Measurements from ENCODE around the gene PLAU.

Gene PLAU

DNA sequence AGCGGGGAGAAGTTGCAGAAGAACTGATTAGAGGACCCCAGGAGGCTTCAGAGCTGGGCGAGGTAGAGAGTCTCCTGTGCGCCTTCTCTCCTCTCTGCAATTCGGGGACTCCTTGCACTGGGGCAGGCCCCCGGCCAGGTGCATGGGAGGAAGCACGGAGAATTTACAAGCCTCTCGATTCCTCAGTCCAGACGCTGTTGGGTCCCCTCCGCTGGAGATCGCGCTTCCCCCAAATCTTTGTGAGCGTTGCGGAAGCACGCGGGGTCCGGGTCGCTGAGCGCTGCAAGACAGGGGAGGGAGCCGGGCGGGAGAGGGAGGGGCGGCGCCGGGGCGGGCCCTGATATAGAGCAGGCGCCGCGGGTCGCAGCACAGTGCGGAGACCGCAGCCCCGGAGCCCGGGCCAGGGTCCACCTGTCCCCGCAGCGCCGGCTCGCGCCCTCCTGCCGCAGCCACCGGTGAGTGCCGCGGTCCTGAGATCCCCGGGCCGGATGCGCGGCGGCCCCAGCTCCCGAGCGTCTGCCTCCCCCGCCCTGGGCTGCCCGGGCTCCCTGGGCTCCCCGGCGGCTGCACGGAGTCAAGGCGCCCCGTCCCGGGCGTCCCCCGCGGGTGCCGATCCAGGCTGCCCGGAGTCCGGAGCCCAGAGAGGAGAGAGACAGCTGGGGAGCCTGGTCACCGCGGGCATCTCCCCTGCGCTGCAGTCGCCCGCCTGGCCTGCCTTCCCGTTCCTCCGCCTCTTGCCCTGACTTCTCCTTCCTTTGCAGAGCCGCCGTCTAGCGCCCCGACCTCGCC lies at the start of gene PLAU:
Gene PLAU, plus strand, starts transcription at position 369 of the 789 bp plus-strand sequence. CDS start 424 bp downstream, outside the sequence.
- peaks cover 26% of the 10 kb centered on the region for H3K27me3 ChIP-seq (ENCODE audit: insufficient read depth, insufficient read length)
- H3K4me3 ChIP-seq (ENCODE audit: insufficient read length, low read depth): peak within 1 kb of the TSS; percentile 66
- no peaks in the 10 kb centered on the region for H3K9me3 ChIP-seq (ENCODE audit: insufficient read depth, low read length)
- TF ChIP-seq ZNF274 (IDR thresholded peaks at IDR 0.05; ENCODE audit: low read depth, low read length) (no peak), SUZ12 (IDR thresholded peaks at IDR 0.05; ENCODE audit: extremely low read depth, insufficient read depth, insufficient read length) (no peak), YY1 (IDR thresholded peaks at IDR 0.05; ENCODE audit: insufficient read depth, insufficient read length) (no peak)
- peak within 1 kb of the TSS; percentile 81 for H3K9ac ChIP-seq (ENCODE audit: insufficient read length, low read depth)
- H3K36me3 ChIP-seq (ENCODE audit: insufficient read depth, insufficient read length, low read length): peaks cover 32% of the 10 kb centered on the region
- DNase-seq (ENCODE audit: low read depth, low spot score): no peak
- H3K4me1 ChIP-seq (ENCODE audit: insufficient read depth, insufficient read length): peaks cover 17% of the 10 kb centered on the region

DNA sequence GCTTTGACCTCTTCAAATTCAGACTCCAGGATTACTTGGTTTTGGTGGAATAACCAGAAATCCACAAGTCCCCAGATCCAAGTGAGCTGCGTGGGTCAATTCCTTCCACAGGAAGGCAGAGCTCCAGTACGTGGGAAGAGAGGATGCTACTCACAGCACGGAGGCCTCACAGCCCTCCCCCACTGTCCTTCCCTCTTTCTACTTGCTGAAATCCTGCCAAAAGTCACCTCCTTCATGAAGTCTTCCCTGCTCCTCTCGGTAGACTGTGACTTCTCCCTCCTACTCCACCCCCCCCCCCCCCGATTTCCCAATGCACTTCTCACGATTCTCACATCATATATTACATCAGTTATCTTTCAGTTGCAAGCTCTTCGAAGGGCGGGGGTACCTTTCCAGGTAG lies 48.9 kb upstream of the PLAU start:
- Histone ChIP-seq H3K36me3 (ENCODE audit: insufficient read depth, insufficient read length, low read length) (peaks cover 63% of the 10 kb centered on the region), H3K4me3 (ENCODE audit: insufficient read length, low read depth) (no peak overlapping the region), H3K9me3 (ENCODE audit: insufficient read depth, low read length) (no peaks in the 10 kb centered on the region), H3K9ac (ENCODE audit: insufficient read length, low read depth) (no peak overlapping the region), H3K4me1 (ENCODE audit: insufficient read depth, insufficient read length) (peaks cover 2% of the 10 kb centered on the region), H3K27me3 (ENCODE audit: insufficient read depth, insufficient read length) (no peaks in the 10 kb centered on the region)
- DNase-seq (ENCODE audit: low read depth, low spot score): no peak
- TF ChIP-seq YY1 (IDR thresholded peaks at IDR 0.05; ENCODE audit: insufficient read depth, insufficient read length) (no peak), SUZ12 (IDR thresholded peaks at IDR 0.05; ENCODE audit: extremely low read depth, insufficient read depth, insufficient read length) (no peak)

DNA sequence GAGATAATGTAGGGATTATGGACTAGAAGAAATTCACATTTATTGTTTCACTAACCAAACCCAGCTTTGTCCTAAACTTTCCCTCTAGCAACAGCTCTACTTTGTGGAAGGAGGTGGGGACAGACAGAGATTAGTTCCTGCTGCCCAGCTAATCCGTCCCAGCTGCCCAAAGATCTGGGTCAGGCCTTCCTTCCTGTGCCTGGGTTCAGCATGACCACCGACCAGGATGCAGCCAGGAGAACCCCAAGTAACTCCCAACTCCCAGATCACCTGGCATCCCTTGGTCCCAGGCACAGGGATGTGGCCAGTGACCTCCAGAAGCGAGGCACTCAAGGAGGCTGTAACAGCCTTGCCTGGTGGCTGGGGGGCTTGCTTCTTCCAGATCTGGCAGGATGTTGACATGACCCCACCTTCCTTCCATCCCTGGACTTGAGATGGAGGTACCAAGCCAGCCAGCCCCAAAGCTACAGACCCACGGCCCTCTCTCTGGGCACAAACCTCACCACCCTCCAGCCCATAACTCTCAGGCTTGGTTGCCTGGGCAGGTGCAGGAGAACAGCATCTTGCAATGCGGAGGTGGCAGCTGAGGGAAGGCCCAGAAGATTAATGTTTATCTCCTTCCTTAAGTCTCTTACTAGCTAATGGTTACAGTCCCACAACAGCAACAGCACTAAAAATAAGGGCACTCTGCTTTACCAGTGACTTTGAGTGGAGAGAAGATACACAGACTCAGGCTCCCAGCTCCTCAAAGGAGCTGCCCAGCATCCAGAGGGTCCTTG lies 47.7 kb upstream of the PLAU start:
- no peak for TF ChIP-seq ZNF274 (IDR thresholded peaks at IDR 0.05; ENCODE audit: low read depth, low read length)
- TF ChIP-seq SUZ12 (IDR thresholded peaks at IDR 0.05; ENCODE audit: extremely low read depth, insufficient read depth, insufficient read length): no peak
- no peak for TF ChIP-seq YY1 (IDR thresholded peaks at IDR 0.05; ENCODE audit: insufficient read depth, insufficient read length)
- Histone ChIP-seq H3K4me3 (ENCODE audit: insufficient read length, low read depth) (no peak overlapping the region), H3K27me3 (ENCODE audit: insufficient read depth, insufficient read length) (no peaks in the 10 kb centered on the region), H3K9ac (ENCODE audit: insufficient read length, low read depth) (no peak overlapping the region), H3K36me3 (ENCODE audit: insufficient read depth, insufficient read length, low read length) (peaks cover 59% of the 10 kb centered on the region), H3K9me3 (ENCODE audit: insufficient read depth, low read length) (no peaks in the 10 kb centered on the region), H3K4me1 (ENCODE audit: insufficient read depth, insufficient read length) (peaks cover 5% of the 10 kb centered on the region)
- DNase-seq (ENCODE audit: low read depth, low spot score): no peak

GRCh38 chr10:73864229-73864628 lies 46.7 kb upstream of the PLAU start:
- no peak for DNase-seq (ENCODE audit: low read depth, low spot score)
- H3K36me3 ChIP-seq (ENCODE audit: insufficient read depth, insufficient read length, low read length): peaks cover 63% of the 10 kb centered on the region
- TF ChIP-seq SUZ12 (IDR thresholded peaks at IDR 0.05; ENCODE audit: extremely low read depth, insufficient read depth, insufficient read length): no peak
- no peak for TF ChIP-seq YY1 (IDR thresholded peaks at IDR 0.05; ENCODE audit: insufficient read depth, insufficient read length)
- TF ChIP-seq ZNF274 (IDR thresholded peaks at IDR 0.05; ENCODE audit: low read depth, low read length): no peak
- no peaks in the 10 kb centered on the region for H3K9me3 ChIP-seq (ENCODE audit: insufficient read depth, low read length)
- H3K4me1 ChIP-seq (ENCODE audit: insufficient read depth, insufficient read length): peaks cover 5% of the 10 kb centered on the region
- no peak overlapping the region for H3K9ac ChIP-seq (ENCODE audit: insufficient read length, low read depth)
- no peaks in the 10 kb centered on the region for H3K27me3 ChIP-seq (ENCODE audit: insufficient read depth, insufficient read length)
- no peak overlapping the region for H3K4me3 ChIP-seq (ENCODE audit: insufficient read length, low read depth)

DNA sequence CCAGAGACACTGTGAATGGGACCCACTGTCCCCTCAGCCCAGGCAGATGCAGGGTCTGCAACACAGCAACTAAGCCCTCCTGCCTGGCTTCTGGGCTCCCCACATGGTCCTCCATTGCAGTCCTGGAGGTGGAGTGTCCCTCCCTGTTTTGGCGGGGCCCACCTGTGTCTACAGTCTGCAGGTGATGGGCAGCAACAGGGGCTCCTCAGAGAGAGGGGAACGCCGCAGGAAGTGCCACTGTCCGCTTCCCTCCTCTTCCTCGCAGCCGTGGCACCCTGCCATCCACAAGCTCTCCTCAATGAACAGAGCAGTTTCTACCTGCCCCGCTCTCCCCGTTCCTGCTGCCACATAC lies 45.8 kb upstream of the PLAU start:
- Histone ChIP-seq H3K9ac (ENCODE audit: insufficient read length, low read depth) (no peak overlapping the region), H3K9me3 (ENCODE audit: insufficient read depth, low read length) (no peaks in the 10 kb centered on the region), H3K36me3 (ENCODE audit: insufficient read depth, insufficient read length, low read length) (peaks cover 60% of the 10 kb centered on the region), H3K4me1 (ENCODE audit: insufficient read depth, insufficient read length) (peaks cover 5% of the 10 kb centered on the region), H3K27me3 (ENCODE audit: insufficient read depth, insufficient read length) (no peaks in the 10 kb centered on the region), H3K4me3 (ENCODE audit: insufficient read length, low read depth) (no peak overlapping the region)
- DNase-seq (ENCODE audit: low read depth, low spot score): no peak
- TF ChIP-seq SUZ12 (IDR thresholded peaks at IDR 0.05; ENCODE audit: extremely low read depth, insufficient read depth, insufficient read length) (no peak), YY1 (IDR thresholded peaks at IDR 0.05; ENCODE audit: insufficient read depth, insufficient read length) (no peak)

DNA sequence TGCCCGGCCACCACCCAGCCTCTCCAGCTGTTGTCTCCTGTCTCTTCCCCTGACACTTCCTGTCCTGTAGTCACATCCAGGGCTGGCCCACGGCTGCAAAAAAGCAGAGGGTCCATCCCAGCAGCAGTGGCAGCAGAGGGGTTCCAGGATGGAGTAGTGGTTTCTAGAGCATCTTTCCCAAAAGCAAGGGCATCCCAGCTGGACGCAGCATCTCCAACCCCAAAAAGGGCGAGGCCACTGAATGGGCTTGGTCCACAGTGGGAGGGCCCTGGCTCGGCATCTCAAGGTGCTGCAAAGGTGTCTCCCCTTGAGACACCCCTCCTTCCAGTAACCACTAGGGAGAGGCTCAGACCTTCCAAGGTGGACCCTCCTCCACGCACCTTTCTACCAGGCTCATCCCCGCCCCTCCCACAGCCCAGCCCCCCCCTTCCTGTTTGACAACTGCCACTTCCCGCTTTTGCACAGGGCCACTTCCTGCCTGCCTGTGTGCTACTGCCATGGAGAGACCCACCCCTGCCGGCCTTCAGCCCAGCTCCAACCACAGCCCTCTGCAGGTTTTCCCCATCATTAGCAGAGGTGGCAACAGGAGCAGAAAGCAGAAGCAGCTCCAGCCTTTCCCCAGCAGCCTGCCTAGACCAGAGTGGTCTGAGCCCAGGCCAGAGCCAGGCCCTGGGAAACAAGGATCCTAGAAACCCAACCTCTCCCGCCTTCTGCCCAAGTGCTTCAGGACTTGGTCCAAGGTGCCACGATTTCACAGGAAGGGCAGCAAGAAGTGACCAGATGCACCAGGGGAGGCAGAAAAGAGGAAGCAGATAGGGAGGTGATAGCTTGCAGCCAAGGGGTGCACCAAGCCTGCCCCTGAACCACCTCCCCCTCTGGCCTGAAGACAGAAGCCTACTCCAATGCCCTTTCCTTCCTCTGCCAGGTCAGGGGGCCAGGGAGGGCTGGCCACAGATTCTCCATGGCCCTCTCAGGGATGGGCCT lies 45.2 kb upstream of the PLAU start:
- H3K4me3 ChIP-seq (ENCODE audit: insufficient read length, low read depth): no peak overlapping the region
- no peaks in the 10 kb centered on the region for H3K9me3 ChIP-seq (ENCODE audit: insufficient read depth, low read length)
- DNase-seq (ENCODE audit: low read depth, low spot score): no peak
- peaks cover 60% of the 10 kb centered on the region for H3K36me3 ChIP-seq (ENCODE audit: insufficient read depth, insufficient read length, low read length)
- peaks cover 5% of the 10 kb centered on the region for H3K4me1 ChIP-seq (ENCODE audit: insufficient read depth, insufficient read length)
- H3K9ac ChIP-seq (ENCODE audit: insufficient read length, low read depth): no peak overlapping the region
- no peaks in the 10 kb centered on the region for H3K27me3 ChIP-seq (ENCODE audit: insufficient read depth, insufficient read length)
- TF ChIP-seq ZNF274 (IDR thresholded peaks at IDR 0.05; ENCODE audit: low read depth, low read length) (no peak), YY1 (IDR thresholded peaks at IDR 0.05; ENCODE audit: insufficient read depth, insufficient read length) (no peak), SUZ12 (IDR thresholded peaks at IDR 0.05; ENCODE audit: extremely low read depth, insufficient read depth, insufficient read length) (no peak)

All from NT2/D1 (cell line).